ENCODE measurements around the gene OR1S1. TPM values are rescaled to one million over a fixed set of nuclear protein-coding genes. Genes with fewer than 3 reads are reported as not detected.

OR1S1 gene
- total RNA-seq, 6 donors from 2014 or later, result 0.61 TPM; not detected in 5

- Histone ChIP-seq H3K36me3 (no peaks in the 10 kb centered on the region), H3K4me1 (no peaks in the 10 kb centered on the region), H3K9me3 (no peaks in the 10 kb centered on the region), H3K27ac (no peak overlapping the region), H3K4me3 (no peak overlapping the region), H3K27me3 (no peaks in the 10 kb centered on the region)
- TF ChIP-seq, protein P1, sequence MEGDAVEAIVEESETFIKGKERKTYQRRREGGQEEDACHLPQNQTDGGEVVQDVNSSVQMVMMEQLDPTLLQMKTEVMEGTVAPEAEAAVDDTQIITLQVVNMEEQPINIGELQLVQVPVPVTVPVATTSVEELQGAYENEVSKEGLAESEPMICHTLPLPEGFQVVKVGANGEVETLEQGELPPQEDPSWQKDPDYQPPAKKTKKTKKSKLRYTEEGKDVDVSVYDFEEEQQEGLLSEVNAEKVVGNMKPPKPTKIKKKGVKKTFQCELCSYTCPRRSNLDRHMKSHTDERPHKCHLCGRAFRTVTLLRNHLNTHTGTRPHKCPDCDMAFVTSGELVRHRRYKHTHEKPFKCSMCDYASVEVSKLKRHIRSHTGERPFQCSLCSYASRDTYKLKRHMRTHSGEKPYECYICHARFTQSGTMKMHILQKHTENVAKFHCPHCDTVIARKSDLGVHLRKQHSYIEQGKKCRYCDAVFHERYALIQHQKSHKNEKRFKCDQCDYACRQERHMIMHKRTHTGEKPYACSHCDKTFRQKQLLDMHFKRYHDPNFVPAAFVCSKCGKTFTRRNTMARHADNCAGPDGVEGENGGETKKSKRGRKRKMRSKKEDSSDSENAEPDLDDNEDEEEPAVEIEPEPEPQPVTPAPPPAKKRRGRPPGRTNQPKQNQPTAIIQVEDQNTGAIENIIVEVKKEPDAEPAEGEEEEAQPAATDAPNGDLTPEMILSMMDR (IDR thresholded peaks at IDR 0.05), result no peak
- TF ChIP-seq EP300 (IDR thresholded peaks at IDR 0.05) (no peak), POLR2A (IDR thresholded peaks at IDR 0.05) (no peak), POLR2AphosphoS5 (IDR thresholded peaks at IDR 0.05) (no peak)
- ATAC-seq (ENCODE audit: low FRiP score in 2 of 2), result no peak
- 80 to 88% methylated on average over 7 of the region's 7 CpGs for whole genome bisulfite sequencing, 2 donors
- DNase-seq, result no peak
Observed at GRCh38 chr11:58222721-58223120, 10.2 kb downstream of the OR1S1 start.

- H3K9me3 ChIP-seq, result no peaks in the 10 kb centered on the region
- H3K27ac ChIP-seq, result no peak overlapping the region
- no peak overlapping the region for H3K4me3 ChIP-seq
- ATAC-seq (ENCODE audit: low FRiP score in 2 of 2), result peak in 1 of 2 donors; percentile 34
- 93 to 94% methylated on average over 31 to 32 of the region's 32 CpGs for WGBS, 2 donors
- H3K4me1 ChIP-seq, result no peaks in the 10 kb centered on the region
- H3K27me3 ChIP-seq, result no peaks in the 10 kb centered on the region
- TF ChIP-seq EP300 (IDR thresholded peaks at IDR 0.05) (no peak), POLR2A (IDR thresholded peaks at IDR 0.05) (no peak), POLR2AphosphoS5 (IDR thresholded peaks at IDR 0.05) (no peak)
- TF ChIP-seq, protein P1 (IDR thresholded peaks at IDR 0.05), result no peak
- H3K36me3 ChIP-seq, result no peaks in the 10 kb centered on the region
- DNase-seq, result peak in 1 of 2 donors; percentile 76
Observed at GRCh38 chr11:58227956-58228615, 15.6 kb downstream of the OR1S1 start.

- ATAC-seq (ENCODE audit: low FRiP score in 2 of 2), result no peak
- H3K27ac ChIP-seq, result no peak overlapping the region
- H3K4me3 ChIP-seq, result no peak overlapping the region
- TF ChIP-seq POLR2AphosphoS5 (IDR thresholded peaks at IDR 0.05) (no peak), EP300 (IDR thresholded peaks at IDR 0.05) (no peak)
- TF ChIP-seq, protein P1 (IDR thresholded peaks at IDR 0.05), result no peak
- H3K9me3 ChIP-seq, result peaks cover 0 to 10% (median 3%) of the 10 kb centered on the region in 4 donors
- H3K36me3 ChIP-seq, result no peaks in the 10 kb centered on the region
- WGBS, 2 donors, result 90 to 100% methylated on average over 2 of the region's 2 CpGs
- H3K27me3 ChIP-seq, result no peaks in the 10 kb centered on the region
- H3K4me1 ChIP-seq, result no peaks in the 10 kb centered on the region
- DNase-seq, result no peak
Observed at GRCh38 chr11:58243954-58244353, 31.4 kb downstream of the OR1S1 start.

DNA sequence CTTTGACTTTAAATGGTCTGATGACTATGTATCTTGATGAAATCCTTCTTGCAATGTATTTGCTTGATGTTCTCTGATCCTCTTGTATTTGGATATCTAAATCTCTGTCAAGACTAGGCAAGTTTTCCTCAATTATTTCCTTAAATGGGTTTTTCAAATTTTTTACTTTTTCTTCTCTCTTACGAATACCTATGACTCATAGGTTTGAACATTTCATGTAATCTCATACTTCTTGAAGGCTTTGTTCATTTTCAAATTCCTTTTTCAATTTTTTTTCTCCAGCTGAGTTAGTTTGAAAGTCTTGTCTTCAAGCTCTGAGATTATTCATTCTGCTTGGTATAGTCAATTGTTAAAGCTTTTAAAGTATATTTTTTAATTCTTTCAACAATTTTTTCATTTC is 42.4 kb downstream of the OR1S1 start:
- no peak for ATAC-seq (ENCODE audit: low FRiP score in 2 of 2)
- Histone ChIP-seq H3K4me3 (no peak overlapping the region), H3K27me3 (no peaks in the 10 kb centered on the region), H3K9me3 (peaks cover 0 to 7% (median 5%) of the 10 kb centered on the region in 4 donors), H3K4me1 (no peaks in the 10 kb centered on the region), H3K36me3 (no peaks in the 10 kb centered on the region), H3K27ac (no peak overlapping the region)
- WGBS, 2 donors, result 78 to 90% methylated on average over 1 of the region's 1 CpG
- DNase-seq, result no peak
- TF ChIP-seq, protein P1 (IDR thresholded peaks at IDR 0.05), result no peak
- no peak for TF ChIP-seq POLR2AphosphoS5 (IDR thresholded peaks at IDR 0.05)
- TF ChIP-seq EP300 (IDR thresholded peaks at IDR 0.05), result no peak
- no peak for TF ChIP-seq POLR2A (IDR thresholded peaks at IDR 0.05)

DNA sequence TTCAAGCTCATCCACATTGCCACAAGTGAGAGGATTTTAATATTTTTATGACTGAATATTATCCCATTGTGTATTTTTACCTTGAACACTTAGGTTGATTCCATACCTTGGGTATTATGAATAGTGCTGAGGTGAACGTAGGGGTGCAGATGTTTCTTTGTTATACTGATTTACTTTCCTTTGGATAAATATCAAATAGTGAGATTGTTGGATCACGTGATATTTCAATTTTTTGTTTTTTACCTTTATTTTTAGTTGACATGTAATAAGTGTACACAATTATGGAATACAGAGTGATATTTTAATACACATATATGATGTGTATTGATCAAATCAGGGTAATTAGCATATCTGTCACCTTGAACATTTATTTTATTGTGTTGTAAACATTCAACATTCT is 47.5 kb downstream of the OR1S1 start:
- no peak for TF ChIP-seq POLR2A (IDR thresholded peaks at IDR 0.05)
- TF ChIP-seq, protein P1 (IDR thresholded peaks at IDR 0.05), result no peak
- TF ChIP-seq POLR2AphosphoS5 (IDR thresholded peaks at IDR 0.05), result no peak
- no peak for TF ChIP-seq EP300 (IDR thresholded peaks at IDR 0.05)
- ATAC-seq (ENCODE audit: low FRiP score in 2 of 2) (no peak), DNase-seq (no peak)
- no peaks in the 10 kb centered on the region for H3K27me3 ChIP-seq
- no peaks in the 10 kb centered on the region for H3K36me3 ChIP-seq
- 75 to 80% methylated on average over 2 of the region's 2 CpGs for WGBS, 2 donors
- no peak overlapping the region for H3K27ac ChIP-seq
- peaks cover 0 to 7% (median 0%) of the 10 kb centered on the region in 4 donors for H3K9me3 ChIP-seq
- H3K4me1 ChIP-seq, result no peaks in the 10 kb centered on the region
- no peak overlapping the region for H3K4me3 ChIP-seq
